GM12874 (cell line): Measurements from ENCODE around the gene YTHDF1.

Source experiments
- CTCF ChIP-seq: IDR thresholded peaks from 2 replicates; pipeline ENCODE4 v1.5.1; 2011; ENCODE audit warnings: low read depth, mild to moderate bottlenecking, control low read depth, low read length, moderate library complexity; ENCODE audit not compliant: insufficient read depth

YTHDF1 gene

DNA sequence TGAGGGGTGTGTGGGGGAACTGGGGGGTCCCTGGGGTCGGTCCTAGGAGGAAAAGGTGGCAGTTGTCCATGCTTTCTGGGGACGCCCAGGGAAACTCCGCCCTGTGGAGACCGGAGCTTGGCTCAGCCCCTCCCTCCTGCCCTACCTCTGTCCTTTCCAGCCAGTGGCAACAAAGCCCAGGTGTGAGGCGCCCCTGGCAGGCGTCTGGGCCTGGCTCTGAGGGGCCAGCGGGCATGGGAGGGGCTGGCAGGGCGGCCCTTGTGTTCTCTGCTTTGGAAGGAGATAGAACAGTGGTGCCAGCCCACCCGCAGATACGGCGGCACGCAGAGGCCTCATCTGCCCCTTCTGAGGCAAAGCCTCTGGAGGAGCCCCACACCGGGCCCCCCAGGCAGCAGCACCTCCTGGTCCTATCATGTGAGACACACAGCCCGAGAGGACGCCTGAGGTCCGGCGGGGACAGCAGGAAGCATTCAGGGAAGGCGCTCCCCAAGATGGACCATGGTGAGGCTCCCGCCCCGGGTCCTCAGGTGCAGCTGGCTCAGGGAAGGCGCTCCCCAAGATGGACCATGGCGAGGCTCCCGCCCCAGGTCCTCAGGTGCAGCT, 47.9 kb downstream of the YTHDF1 start:
- TF ChIP-seq CTCF = no peak

DNA sequence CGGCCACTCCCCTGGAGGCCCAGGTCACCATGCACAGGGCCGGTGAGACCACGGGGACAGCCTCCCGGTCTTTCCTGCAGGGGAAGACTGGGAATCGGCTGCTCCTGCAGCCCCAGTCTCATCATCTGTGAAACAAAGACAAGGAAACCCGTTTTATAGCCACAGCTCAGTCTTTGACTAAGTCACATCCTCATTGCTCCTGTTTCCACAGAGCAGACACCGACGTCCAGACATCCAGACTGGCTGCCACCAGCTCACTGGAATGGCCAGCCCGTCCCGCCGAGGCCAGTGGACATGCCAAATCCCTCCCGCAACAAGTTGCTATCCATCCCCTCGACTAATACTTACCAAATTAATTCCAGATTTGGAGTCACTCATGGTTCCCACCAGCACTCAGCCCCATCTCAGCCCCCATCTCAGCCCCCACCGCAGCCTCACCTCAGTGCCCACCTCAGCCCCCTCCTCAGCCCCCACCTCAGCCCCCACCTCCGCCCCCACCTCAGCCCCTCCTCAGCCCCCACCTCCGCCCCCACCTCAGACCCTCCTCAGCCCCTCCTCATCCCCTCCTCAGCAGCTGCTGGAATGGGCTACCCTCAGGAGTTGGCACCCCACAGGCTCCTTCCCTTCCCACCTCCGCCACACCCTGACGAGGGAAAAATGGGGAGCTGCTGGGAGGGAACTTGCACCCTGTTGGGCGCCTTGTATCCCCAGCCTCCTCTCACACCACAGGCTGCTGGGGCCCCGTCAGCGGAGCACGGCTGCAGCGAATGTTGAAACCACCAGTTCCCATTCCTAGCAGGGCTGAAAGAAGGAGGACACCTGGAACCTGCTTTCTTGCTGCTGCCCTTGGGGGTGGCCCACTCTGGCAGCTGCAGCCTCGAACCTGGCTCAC, 48.7 kb downstream of the YTHDF1 start:
- TF ChIP-seq CTCF = no peak

GRCh38 chr20:63166193-63167020, 49.5 kb downstream of the YTHDF1 start:
- no peak for TF ChIP-seq CTCF

- TF ChIP-seq CTCF = no peak
Measured at GRCh38 chr20:63165356-63166192, 50.4 kb downstream of the YTHDF1 start.

DNA sequence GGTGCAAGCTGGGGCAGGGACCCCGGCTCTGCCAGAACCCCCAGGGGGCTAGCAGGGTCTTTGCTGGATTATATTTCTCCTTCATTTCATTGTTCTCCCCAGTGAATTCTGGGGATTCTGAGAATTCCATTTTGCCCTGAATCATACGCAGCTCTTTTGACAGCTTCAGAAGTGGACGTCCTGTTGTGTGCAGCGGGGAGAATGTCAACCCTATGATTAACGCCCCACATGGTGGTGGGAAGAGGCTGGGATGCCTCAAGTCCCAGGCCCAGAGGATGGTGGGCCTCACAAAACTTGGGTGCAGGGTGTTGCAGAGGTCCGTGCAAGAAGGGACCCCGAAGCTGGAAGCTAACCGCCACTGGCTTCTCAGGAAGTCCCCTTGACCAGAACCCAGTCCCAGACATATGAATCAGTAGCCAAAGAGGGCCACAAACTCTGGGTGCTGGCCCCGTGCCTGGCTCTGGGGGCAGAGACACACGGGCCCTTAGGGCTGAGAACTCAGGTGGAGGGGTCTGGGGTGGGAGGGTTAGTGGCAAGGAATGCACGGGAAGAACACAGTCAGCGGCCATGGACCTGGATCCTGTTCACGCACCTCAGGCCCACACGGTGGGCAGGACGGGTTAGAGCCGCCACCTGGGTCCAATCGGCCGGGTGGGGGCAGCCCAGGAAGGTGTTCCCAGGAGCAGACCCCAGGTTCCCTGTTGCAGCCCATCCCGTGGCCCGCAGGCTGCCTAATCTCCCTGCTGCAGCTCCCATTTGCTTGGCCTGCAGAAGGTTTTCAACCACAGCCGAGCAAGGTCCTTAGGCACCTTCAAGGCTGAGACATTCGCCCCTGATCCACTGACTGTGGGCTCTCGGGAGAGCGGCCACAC, 51.2 kb downstream of the YTHDF1 start:
- TF ChIP-seq CTCF = no peak

- TF ChIP-seq CTCF = no peak
Measured at GRCh38 chr20:63163596-63164483, 52.1 kb downstream of the YTHDF1 start.
